ENCODE results near the gene GRID2.

GRID2 gene

GRCh38 chr4:93373893-93374860 lies 1070.4 kb downstream of the GRID2 start:
- DNase-seq (ENCODE audit: extremely low read depth in 1 of 2, low read depth in 1 of 2) = no peak

GRCh38 chr4:93384241-93384640 lies 1080.5 kb downstream of the GRID2 start:
- DNase-seq (ENCODE audit: extremely low read depth in 1 of 2, low read depth in 1 of 2) = no peak

GRCh38 chr4:93384887-93385286 lies 1081.1 kb downstream of the GRID2 start:
- no peak for DNase-seq (ENCODE audit: extremely low read depth in 1 of 2, low read depth in 1 of 2)

GRCh38 chr4:93394545-93395081 lies 1090.8 kb downstream of the GRID2 start:
- DNase-seq (ENCODE audit: extremely low read depth in 1 of 2, low read depth in 1 of 2) = no peak

- DNase-seq (ENCODE audit: extremely low read depth in 1 of 2, low read depth in 1 of 2) = no peak
Observed at GRCh38 chr4:93396272-93396671, 1092.5 kb downstream of the GRID2 start.

GRCh38 chr4:93403571-93403970 lies 1099.8 kb downstream of the GRID2 start:
- DNase-seq (ENCODE audit: extremely low read depth in 1 of 2, low read depth in 1 of 2) = no peak

- no peak for DNase-seq (ENCODE audit: extremely low read depth in 1 of 2, low read depth in 1 of 2)
Observed at GRCh38 chr4:93407493-93408275, 1103.9 kb downstream of the GRID2 start.

GRCh38 chr4:93409035-93409434 lies 1105.3 kb downstream of the GRID2 start:
- DNase-seq (ENCODE audit: extremely low read depth in 1 of 2, low read depth in 1 of 2) = no peak

GRCh38 chr4:93414041-93414550 lies 1110.3 kb downstream of the GRID2 start:
- DNase-seq (ENCODE audit: extremely low read depth in 1 of 2, low read depth in 1 of 2) = no peak

- no peak for DNase-seq (ENCODE audit: extremely low read depth in 1 of 2, low read depth in 1 of 2)
Observed at GRCh38 chr4:93416344-93417128, 1112.8 kb downstream of the GRID2 start.

- no peak for DNase-seq (ENCODE audit: extremely low read depth in 1 of 2, low read depth in 1 of 2)
Observed at GRCh38 chr4:93431371-93431770, 1127.6 kb downstream of the GRID2 start.

GRCh38 chr4:93433840-93434239 lies 1130.1 kb downstream of the GRID2 start:
- DNase-seq (ENCODE audit: extremely low read depth in 1 of 2, low read depth in 1 of 2) = no peak

GRCh38 chr4:93436000-93436626 lies 1132.3 kb downstream of the GRID2 start:
- DNase-seq (ENCODE audit: extremely low read depth in 1 of 2, low read depth in 1 of 2) = no peak

GRCh38 chr4:93437991-93438390 lies 1134.2 kb downstream of the GRID2 start:
- DNase-seq (ENCODE audit: extremely low read depth in 1 of 2, low read depth in 1 of 2) = no peak

GRCh38 chr4:93444860-93445259 lies 1141.1 kb downstream of the GRID2 start:
- DNase-seq (ENCODE audit: extremely low read depth in 1 of 2, low read depth in 1 of 2) = no peak

GRCh38 chr4:93446038-93446437 lies 1142.3 kb downstream of the GRID2 start:
- no peak for DNase-seq (ENCODE audit: extremely low read depth in 1 of 2, low read depth in 1 of 2)

GRCh38 chr4:93448691-93449293 lies 1145.0 kb downstream of the GRID2 start:
- DNase-seq (ENCODE audit: extremely low read depth in 1 of 2, low read depth in 1 of 2) = no peak

- DNase-seq (ENCODE audit: extremely low read depth in 1 of 2, low read depth in 1 of 2) = no peak
Observed at GRCh38 chr4:93451954-93452353, 1148.2 kb downstream of the GRID2 start.

- no peak for DNase-seq (ENCODE audit: extremely low read depth in 1 of 2, low read depth in 1 of 2)
Observed at GRCh38 chr4:93461541-93461940, 1157.8 kb downstream of the GRID2 start.

GRCh38 chr4:93466446-93466845 lies 1162.7 kb downstream of the GRID2 start:
- no peak for DNase-seq (ENCODE audit: extremely low read depth in 1 of 2, low read depth in 1 of 2)

All from stimulated activated CD8-positive, alpha-beta memory T cell treated with anti-CD3 and anti-CD28 coated beads, Interleukin-7, amount 100 ng/mL, for 48 hours (primary cell).